HL-60 (cell line): Measurements from ENCODE around the gene ADAD2.

ENCODE experiments used
- CTCF ChIP-seq: IDR thresholded peaks from one replicate; pipeline ENCODE4 v1.5.1; 2011; ENCODE audit warnings: low read length, control low read depth, inconsistent platforms; ENCODE audit not compliant: insufficient read depth
- GABPA ChIP-seq: IDR thresholded peaks from 2 replicates; pipeline ENCODE4 v1.6.1; 2012; ENCODE audit warnings: low read depth
- POLR2AphosphoS5 ChIP-seq: IDR thresholded peaks from 2 replicates; pipeline ENCODE4 v1.6.1; 2012; ENCODE audit warnings: low read depth
- REST ChIP-seq: IDR thresholded peaks from 2 replicates; pipeline ENCODE4 v1.6.1; 2012; ENCODE audit warnings: low read depth; ENCODE audit not compliant: insufficient replicate concordance
- SPI1 ChIP-seq: IDR thresholded peaks from 2 replicates; pipeline ENCODE4 v1.6.1; 2012; ENCODE audit warnings: low read depth, mild to moderate bottlenecking, borderline replicate concordance

GRCh38 chr16:84243732-84244131, 52.8 kb downstream of the ADAD2 start:
- TF ChIP-seq CTCF, result no peak
- no peak for TF ChIP-seq POLR2AphosphoS5
- no peak for TF ChIP-seq GABPA
- no peak for TF ChIP-seq REST
- no peak for TF ChIP-seq SPI1
